ENCODE results near the gene CATSPERZ. TPM values are rescaled to one million over a fixed set of nuclear protein-coding genes. Genes with fewer than 3 reads are reported as not detected.

Gene CATSPERZ
- total RNA-seq, 6 experiments from 2014 or later = not detected

GRCh38 chr11:64334764-64335735, 34.9 kb downstream of the CATSPERZ start:
- H3K4me1 ChIP-seq = no peaks in the 10 kb centered on the region
- no peaks in the 10 kb centered on the region for H3K36me3 ChIP-seq
- ATAC-seq = peak in 2 of 4 donors; percentile 23 to 76
- WGBS (ENCODE audit: insufficient coverage, low coverage, low lambda C conversion rate, missing lambda C conversion rate) = 55% methylated on average over 11 of the region's 13 CpGs
- no peak for DNase-seq
- intact Hi-C loops (cut with DNase I) = no loop called here
- no peaks in the 10 kb centered on the region for H3K9me3 ChIP-seq
- H3K4me3 ChIP-seq = no peak overlapping the region
- TF ChIP-seq POLR2A (IDR thresholded peaks at IDR 0.05) (no peak), CTCF (IDR thresholded peaks at IDR 0.05) (no peak)
- H3K27ac ChIP-seq = no peak overlapping the region
- no peaks in the 10 kb centered on the region for H3K27me3 ChIP-seq

DNA sequence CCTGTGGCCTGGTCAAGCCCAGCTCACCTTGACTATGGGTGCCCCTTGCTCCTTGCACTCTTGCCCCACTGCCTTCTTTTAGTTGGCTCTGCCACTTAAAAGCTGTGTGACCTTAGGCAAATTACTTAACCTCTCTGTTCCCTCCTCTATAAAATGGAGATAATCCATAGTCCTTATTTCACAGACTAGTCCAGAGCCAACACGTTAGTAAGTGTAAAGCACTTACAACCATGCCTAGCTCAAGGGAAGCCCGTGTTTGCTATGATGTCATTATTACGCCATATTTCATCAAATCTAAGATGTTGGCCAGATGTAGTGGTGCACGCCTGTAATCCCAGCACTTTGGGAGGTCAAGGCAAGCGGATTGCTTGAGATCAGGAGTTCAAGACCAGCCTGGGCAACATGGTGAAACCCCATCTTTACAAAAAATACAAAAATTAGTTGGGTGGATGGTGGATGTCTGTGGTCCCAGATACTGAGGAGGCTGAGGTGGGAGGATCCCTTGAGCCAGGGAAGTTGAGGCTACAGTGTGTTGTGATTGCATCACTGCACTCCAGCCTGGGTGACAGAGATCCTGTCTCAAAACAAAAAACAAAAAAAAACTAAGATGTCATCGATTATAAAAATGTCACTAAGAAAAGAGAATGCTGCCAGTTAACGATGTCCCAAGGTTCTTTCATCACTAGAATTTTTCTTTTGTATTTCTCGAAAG, 37.5 kb downstream of the CATSPERZ start:
- intact Hi-C loops (cut with DNase I) = no loop called here
- H3K9me3 ChIP-seq = no peaks in the 10 kb centered on the region
- TF ChIP-seq POLR2A (IDR thresholded peaks at IDR 0.05) = no peak
- TF ChIP-seq CTCF (IDR thresholded peaks at IDR 0.05) = no peak
- no peaks in the 10 kb centered on the region for H3K36me3 ChIP-seq
- H3K27me3 ChIP-seq = no peaks in the 10 kb centered on the region
- H3K27ac ChIP-seq = no peak overlapping the region
- no peak overlapping the region for H3K4me3 ChIP-seq
- no peak for ATAC-seq
- peaks cover 0 to 6% (median 2%) of the 10 kb centered on the region in 4 donors for H3K4me1 ChIP-seq
- 63% methylated on average over 8 of the region's 8 CpGs for WGBS (ENCODE audit: insufficient coverage, low coverage, low lambda C conversion rate, missing lambda C conversion rate)
- no peak for DNase-seq

GRCh38 chr11:64338716-64339115, 38.6 kb downstream of the CATSPERZ start:
- 100% methylated on average over 1 of the region's 8 CpGs for WGBS (ENCODE audit: insufficient coverage, low coverage, low lambda C conversion rate, missing lambda C conversion rate)
- no peaks in the 10 kb centered on the region for H3K27me3 ChIP-seq
- no peak for DNase-seq
- intact Hi-C loops (cut with DNase I) = no loop called here
- no peak overlapping the region for H3K4me3 ChIP-seq
- H3K36me3 ChIP-seq = no peaks in the 10 kb centered on the region
- H3K9me3 ChIP-seq = no peaks in the 10 kb centered on the region
- peaks cover 0 to 11% (median 2%) of the 10 kb centered on the region in 4 donors for H3K4me1 ChIP-seq
- H3K27ac ChIP-seq = no peak overlapping the region
- no peak for TF ChIP-seq CTCF (IDR thresholded peaks at IDR 0.05)
- no peak for ATAC-seq

DNA sequence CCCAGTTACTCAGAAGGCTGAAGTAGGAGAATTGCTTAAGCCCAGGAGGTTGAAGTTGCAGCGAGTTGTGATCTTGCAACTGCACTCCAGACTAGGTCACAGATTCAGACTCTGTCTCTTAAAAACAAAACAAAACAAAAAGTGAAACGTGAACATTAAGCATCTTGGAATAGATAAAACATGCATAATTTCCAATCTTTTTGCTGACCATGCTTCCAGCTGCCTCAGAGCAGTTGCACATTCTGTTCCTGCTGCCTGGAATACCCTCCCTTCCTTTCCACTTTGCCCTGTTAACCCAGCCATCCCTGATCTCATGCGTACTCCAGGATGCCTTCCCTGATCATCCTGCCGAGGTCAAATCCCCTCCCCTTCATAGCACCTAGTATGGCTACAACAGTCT, 39.1 kb downstream of the CATSPERZ start:
- DNase-seq (no peak), ATAC-seq (no peak)
- Histone ChIP-seq H3K4me1 (peaks cover 0 to 11% (median 2%) of the 10 kb centered on the region in 4 donors), H3K27ac (no peak overlapping the region), H3K36me3 (no peaks in the 10 kb centered on the region), H3K9me3 (no peaks in the 10 kb centered on the region), H3K27me3 (no peaks in the 10 kb centered on the region), H3K4me3 (no peak overlapping the region)
- WGBS (ENCODE audit: insufficient coverage, low coverage, low lambda C conversion rate, missing lambda C conversion rate) = 51% methylated on average over 4 of the region's 4 CpGs
- intact Hi-C loops (cut with DNase I) = no loop called here
- TF ChIP-seq CTCF (IDR thresholded peaks at IDR 0.05) (no peak), POLR2A (IDR thresholded peaks at IDR 0.05) (no peak)

Data from right lobe of liver (tissue), 6 donors.